Lower leg skin (tissue), 3 donors: ENCODE measurements around the gene BCL2L12.

ENCODE experiments used
- POLR2A ChIP-seq, 2 donors: fragments of 450-650 bp; IDR thresholded peaks; one replicate each; pipeline ENCODE4 v1.6.1; 2016 to 2017; ENCODE audit warnings: antibody characterized with exemption in 2 of 2, mild to moderate bottlenecking in 1 of 2, moderate library complexity in 1 of 2
- TF ChIP-seq, protein P1 (sequence below), 3 donors: fragments of 450-650 bp; IDR thresholded peaks; one replicate each; pipeline ENCODE4 v1.5.1; 2016; ENCODE audit warnings: antibody characterized with exemption in 3 of 3, mild to moderate bottlenecking in 3 of 3, moderate library complexity in 2 of 3

DNA sequence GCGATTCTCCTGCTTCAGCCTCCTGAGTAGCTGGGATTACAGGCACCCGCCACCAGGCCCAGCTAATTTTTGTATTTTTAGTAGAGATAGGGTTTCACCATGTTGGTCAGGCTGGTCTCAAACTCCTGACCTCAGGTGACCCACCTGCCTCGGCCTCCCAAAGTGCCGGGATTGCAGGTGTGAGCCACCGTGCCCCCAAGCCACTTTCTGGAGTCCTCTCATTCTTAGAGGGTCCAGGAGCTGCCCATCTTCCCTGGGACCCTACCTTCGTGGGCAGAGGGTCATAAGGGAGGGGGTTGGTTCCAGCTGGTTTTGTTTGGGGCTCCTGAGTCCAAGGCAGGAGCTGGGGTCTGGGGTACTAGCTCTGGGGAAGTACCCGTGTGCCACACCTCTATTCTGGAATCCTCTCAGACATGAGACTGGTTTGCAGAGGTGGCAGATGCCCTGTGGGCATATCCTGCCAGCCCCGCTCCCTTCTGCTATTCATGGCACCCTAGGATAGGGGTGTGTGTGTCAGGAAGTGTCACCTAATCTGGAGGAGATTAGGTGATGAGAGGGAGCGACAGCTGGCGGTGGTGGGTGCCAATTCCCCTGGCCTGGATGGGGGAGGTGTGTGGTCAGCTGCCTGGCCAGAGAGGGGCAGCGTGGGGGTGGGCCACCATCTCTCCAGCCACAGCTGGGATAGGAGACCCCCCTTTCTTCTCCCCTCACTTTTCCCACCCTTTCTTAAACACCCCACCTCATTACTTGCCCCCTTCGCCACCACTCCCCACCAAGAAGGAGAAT lies 13.4 kb downstream of the BCL2L12 start:
- TF ChIP-seq, protein P1, sequence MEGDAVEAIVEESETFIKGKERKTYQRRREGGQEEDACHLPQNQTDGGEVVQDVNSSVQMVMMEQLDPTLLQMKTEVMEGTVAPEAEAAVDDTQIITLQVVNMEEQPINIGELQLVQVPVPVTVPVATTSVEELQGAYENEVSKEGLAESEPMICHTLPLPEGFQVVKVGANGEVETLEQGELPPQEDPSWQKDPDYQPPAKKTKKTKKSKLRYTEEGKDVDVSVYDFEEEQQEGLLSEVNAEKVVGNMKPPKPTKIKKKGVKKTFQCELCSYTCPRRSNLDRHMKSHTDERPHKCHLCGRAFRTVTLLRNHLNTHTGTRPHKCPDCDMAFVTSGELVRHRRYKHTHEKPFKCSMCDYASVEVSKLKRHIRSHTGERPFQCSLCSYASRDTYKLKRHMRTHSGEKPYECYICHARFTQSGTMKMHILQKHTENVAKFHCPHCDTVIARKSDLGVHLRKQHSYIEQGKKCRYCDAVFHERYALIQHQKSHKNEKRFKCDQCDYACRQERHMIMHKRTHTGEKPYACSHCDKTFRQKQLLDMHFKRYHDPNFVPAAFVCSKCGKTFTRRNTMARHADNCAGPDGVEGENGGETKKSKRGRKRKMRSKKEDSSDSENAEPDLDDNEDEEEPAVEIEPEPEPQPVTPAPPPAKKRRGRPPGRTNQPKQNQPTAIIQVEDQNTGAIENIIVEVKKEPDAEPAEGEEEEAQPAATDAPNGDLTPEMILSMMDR (IDR thresholded peaks at IDR 0.05) = no peak
- TF ChIP-seq POLR2A (IDR thresholded peaks at IDR 0.05) = no peak
